Endothelial cell of umbilical vein (primary cell): Measurements from ENCODE around the gene MAPK4. TPM values are rescaled to one million over a fixed set of nuclear protein-coding genes. Genes with fewer than 3 reads are reported as not detected.

Experiments
- BruUV-seq: library from RNA; stranded (reverse); fragments of 400-500 nt; replicated peaks from 2 replicates; lab custom pipeline; 2021; lab: Mats Ljungman, UMichigan
- CTCF ChIA-PET: fragments of 300-600, 350-600 bp; sonication (Branson Sonifier 250); formaldehyde crosslinking; loops from one replicate; lab custom pipeline; 2021; ENCODE audit warnings: antibody characterized with exemption, inconsistent platforms; lab: Charles Lee
- POLR2A ChIA-PET: fragments of 300-600, 350-600 bp; sonication (Branson Sonifier 250); formaldehyde crosslinking; loops from one replicate; lab custom pipeline; 2021; ENCODE audit warnings: antibody characterized with exemption, inconsistent platforms; lab: Charles Lee
- DNase-seq: peaks from one replicate; pipeline ENCODE4 v3.0.0-alpha.2; 2011; ENCODE audit warnings: low read depth, low spot score
- FAIRE-seq: peaks from 2 replicates; lab custom pipeline; 2011; peaks lifted over from hg19 to GRCh38; lab: Jason Lieb, UNC
- H2AFZ ChIP-seq: 2 replicates; pipeline ENCODE4 v1.6.0; 2012; ENCODE audit warnings: low read depth, low read length, control low read depth, inconsistent platforms
- H3K27ac ChIP-seq: 2 replicates; pipeline ENCODE4 v1.5.1; 2011; ENCODE audit warnings: low read depth, mild to moderate bottlenecking, control low read depth, low read length, moderate library complexity; ENCODE audit not compliant: insufficient read depth
- H3K27me3 ChIP-seq, 2 experiments: 2 replicates each; pipeline versions ENCODE4 v1.6.0 to v1.6.1; 2011; ENCODE audit warnings: low read length in 2 of 2, mixed read lengths in 1 of 2; ENCODE audit not compliant: control insufficient read depth in 2 of 2, insufficient read depth in 2 of 2
- H3K36me3 ChIP-seq, 2 experiments: 2 replicates in 1 of 2; 3 replicates in 1 of 2; pipeline ENCODE4 v1.5.1; 2011; ENCODE audit warnings: low read length in 2 of 2, mild to moderate bottlenecking in 1 of 2, moderate library complexity in 1 of 2; ENCODE audit not compliant: control insufficient read depth in 2 of 2, insufficient read depth in 2 of 2; ENCODE audit errors: extremely low read depth in 1 of 2
- H3K4me1 ChIP-seq: 3 replicates; pipeline ENCODE4 v1.5.1; 2011; ENCODE audit warnings: mild to moderate bottlenecking, low read length; ENCODE audit not compliant: control insufficient read depth, insufficient read depth; ENCODE audit errors: extremely low read depth
- H3K4me2 ChIP-seq: 2 replicates; pipeline ENCODE4 v1.6.1; 2011; ENCODE audit warnings: low read length, control low read depth, mixed read lengths; ENCODE audit not compliant: insufficient read depth
- H3K4me3 ChIP-seq, 3 experiments: fragments of 200-600 bp in 1 of 3; sonication (generic), shearing (Covaris generic) in 1 of 3; replicated peaks in 1 of 3; 2 replicates each; pipeline ENCODE4 v1.5.1; 2011 to 2016; ENCODE audit warnings: control low read depth in 3 of 3, low read length in 3 of 3, mild to moderate bottlenecking in 2 of 3, inconsistent platforms in 1 of 3, low read depth in 1 of 3, moderate library complexity in 1 of 3; ENCODE audit not compliant: insufficient read depth in 1 of 3
- H3K79me2 ChIP-seq: 2 replicates; pipeline ENCODE4 v1.6.0; 2012; ENCODE audit warnings: low read length, inconsistent platforms; ENCODE audit not compliant: control insufficient read depth, insufficient read depth
- H3K9ac ChIP-seq: replicated peaks from 2 replicates; pipeline ENCODE3; 2011; ENCODE audit warnings: low read length, control low read depth; ENCODE audit not compliant: insufficient read depth; ENCODE audit errors: extremely low read depth
- H3K9me1 ChIP-seq: replicated peaks from 3 replicates; pipeline ENCODE4 v1.6.0; 2011; ENCODE audit warnings: mild to moderate bottlenecking, low read length; ENCODE audit not compliant: control insufficient read depth, insufficient read depth; ENCODE audit errors: extremely low read depth
- H3K9me3 ChIP-seq: replicated peaks from 2 replicates; pipeline ENCODE4 v1.5.1; 2012; ENCODE audit warnings: low read length, inconsistent platforms; ENCODE audit not compliant: control insufficient read depth, insufficient read depth
- H4K20me1 ChIP-seq: replicated peaks from 2 replicates; pipeline ENCODE3; 2011; ENCODE audit warnings: mild to moderate bottlenecking, low read length; ENCODE audit not compliant: control insufficient read depth, insufficient read depth; ENCODE audit errors: extremely low read depth
- EZH2 ChIP-seq: IDR thresholded peaks from 2 replicates; pipeline ENCODE4 v1.6.1; 2012; ENCODE audit warnings: borderline replicate concordance, low read depth, mild to moderate bottlenecking, moderate library complexity, low read length, inconsistent platforms; ENCODE audit not compliant: severe bottlenecking
- FOS ChIP-seq: IDR thresholded peaks from 2 replicates; pipeline ENCODE4 v1.6.1; 2011; ENCODE audit warnings: mild to moderate bottlenecking, low read length, moderate library complexity, borderline replicate concordance; ENCODE audit not compliant: insufficient read depth
- GATA2 ChIP-seq: IDR thresholded peaks from 2 replicates; pipeline ENCODE4 v1.7.0; 2011; ENCODE audit warnings: low read depth, mild to moderate bottlenecking, moderate library complexity, mixed read lengths, low read length; ENCODE audit not compliant: insufficient read length, insufficient read depth
- JUN ChIP-seq: IDR thresholded peaks from 2 replicates; pipeline ENCODE4 v1.6.1; 2011; ENCODE audit warnings: borderline replicate concordance, low read depth; ENCODE audit not compliant: insufficient read length, insufficient read depth
- MYC ChIP-seq: IDR thresholded peaks from one replicate; pipeline ENCODE4 v1.6.1; 2011; ENCODE audit warnings: mild to moderate bottlenecking, low read depth, low read length
- POLR2A ChIP-seq: IDR thresholded peaks from 2 replicates; pipeline ENCODE4 v1.6.1; 2012; ENCODE audit warnings: low read depth, mild to moderate bottlenecking, control low read depth, low read length
- POLR2AphosphoS5 ChIP-seq: IDR thresholded peaks from 2 replicates; pipeline ENCODE4 v1.6.1; 2012; ENCODE audit warnings: low read depth, mild to moderate bottlenecking, control low read depth, low read length, moderate library complexity; ENCODE audit not compliant: insufficient read depth
- dilution Hi-C: fragments of 300-500 bp; cut with MboI; formaldehyde crosslinking; loops from one replicate; pipeline ENCODE4 v1.15.0; 2019; ENCODE audit warnings: low sequenced_read_pairs; ENCODE audit not compliant: extremely low pct_ligation_motif_present
- intact Hi-C: fragments of 100-400 bp; cut with micrococcal nuclease; formaldehyde crosslinking; loops from one replicate; pipeline ENCODE4 v1.10.0; 2022
- polyA plus RNA-seq, 4 experiments: library from polyadenylated mRNA; depleted of rRNA in 3 of 4; stranded (reverse) in 3 of 4; unstranded in 1 of 4; fragments of >200 nt; gene quantifications; 2 replicates each; pipeline versions ENCODE4 v1.2.1 to v1.2.3, GENCODE V29; 2011 to 2012; ENCODE audit warnings: missing spikeins in 1 of 4
- total RNA-seq: library from RNA; stranded (reverse); gene quantifications from 2 replicates; pipeline ENCODE4 v1.2.3, GENCODE V29; 2021
- TF ChIP-seq, protein P1 (sequence below): IDR thresholded peaks from 2 replicates; pipeline ENCODE4 v1.6.1; 2011; ENCODE audit not compliant: insufficient read depth, insufficient read length
- TF ChIP-seq, protein P2 (sequence below), 2 donors: IDR thresholded peaks; 1 replicate in 1 of 2; 2 replicates in 1 of 2; pipeline ENCODE4 v1.5.1; 2011; ENCODE audit warnings: low read length in 2 of 2, mild to moderate bottlenecking in 2 of 2, moderate library complexity in 2 of 2, control low read depth in 1 of 2, inconsistent platforms in 1 of 2, low read depth in 1 of 2; ENCODE audit not compliant: insufficient read depth in 1 of 2; ENCODE audit errors: extremely low read depth in 1 of 2

The MAPK4 gene
- total and polyA plus RNA-seq, 2 donors (not counting 3 experiments of a cell fraction or from before 2014, with no cell fraction given): not detected

DNA sequence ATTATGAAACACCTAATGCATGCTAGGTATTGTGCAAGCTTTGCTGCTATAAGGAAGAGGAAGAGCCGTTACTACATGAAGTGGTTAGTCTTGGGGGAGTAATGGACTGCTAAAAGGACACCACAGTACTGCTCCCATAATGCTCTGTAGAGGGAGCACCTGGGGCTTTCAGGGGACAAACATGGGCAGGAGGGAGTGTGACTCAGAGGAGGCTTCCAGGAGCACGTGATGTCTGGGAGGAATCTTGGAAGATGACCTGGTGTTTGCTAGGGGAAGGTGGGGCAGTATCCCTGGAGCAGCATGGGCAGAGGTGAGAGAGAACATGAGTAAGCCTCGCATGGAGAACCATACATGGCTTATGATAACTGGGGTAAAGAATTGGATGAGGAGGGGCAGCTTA is 18.8 kb downstream of the MAPK4 start:
- Histone ChIP-seq H3K79me2 (no peaks in the 10 kb centered on the region), H3K4me1 (no peaks in the 10 kb centered on the region), H3K9me3 (no peaks in the 10 kb centered on the region), H3K9ac (no peak overlapping the region), H3K27ac (no peak overlapping the region), H3K36me3 (no peaks in the 10 kb centered on the region), H3K4me2 (no peak overlapping the region), H4K20me1 (no peaks in the 10 kb centered on the region), H3K27me3 (no peaks in the 10 kb centered on the region), H3K4me3 (no peak overlapping the region), H2AFZ (no peak overlapping the region), H3K9me1 (no peaks in the 10 kb centered on the region)
- intact Hi-C loops: no loop called here
- no peak for FAIRE-seq
- POLR2A ChIA-PET: no interaction called here
- CTCF ChIA-PET: no interaction called here
- DNase-seq: no peak
- dilution Hi-C loops: no loop called here
- BruUV-seq: no TSS peak
- TF ChIP-seq JUN (no peak), POLR2AphosphoS5 (no peak), POLR2A (no peak), GATA2 (no peak), MYC (no peak), EZH2 (no peak), FOS (no peak)
- TF ChIP-seq, protein P1, sequence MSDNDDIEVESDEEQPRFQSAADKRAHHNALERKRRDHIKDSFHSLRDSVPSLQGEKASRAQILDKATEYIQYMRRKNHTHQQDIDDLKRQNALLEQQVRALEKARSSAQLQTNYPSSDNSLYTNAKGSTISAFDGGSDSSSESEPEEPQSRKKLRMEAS: no peak
- TF ChIP-seq, protein P2, sequence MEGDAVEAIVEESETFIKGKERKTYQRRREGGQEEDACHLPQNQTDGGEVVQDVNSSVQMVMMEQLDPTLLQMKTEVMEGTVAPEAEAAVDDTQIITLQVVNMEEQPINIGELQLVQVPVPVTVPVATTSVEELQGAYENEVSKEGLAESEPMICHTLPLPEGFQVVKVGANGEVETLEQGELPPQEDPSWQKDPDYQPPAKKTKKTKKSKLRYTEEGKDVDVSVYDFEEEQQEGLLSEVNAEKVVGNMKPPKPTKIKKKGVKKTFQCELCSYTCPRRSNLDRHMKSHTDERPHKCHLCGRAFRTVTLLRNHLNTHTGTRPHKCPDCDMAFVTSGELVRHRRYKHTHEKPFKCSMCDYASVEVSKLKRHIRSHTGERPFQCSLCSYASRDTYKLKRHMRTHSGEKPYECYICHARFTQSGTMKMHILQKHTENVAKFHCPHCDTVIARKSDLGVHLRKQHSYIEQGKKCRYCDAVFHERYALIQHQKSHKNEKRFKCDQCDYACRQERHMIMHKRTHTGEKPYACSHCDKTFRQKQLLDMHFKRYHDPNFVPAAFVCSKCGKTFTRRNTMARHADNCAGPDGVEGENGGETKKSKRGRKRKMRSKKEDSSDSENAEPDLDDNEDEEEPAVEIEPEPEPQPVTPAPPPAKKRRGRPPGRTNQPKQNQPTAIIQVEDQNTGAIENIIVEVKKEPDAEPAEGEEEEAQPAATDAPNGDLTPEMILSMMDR (IDR thresholded peaks at IDR 0.05; ENCODE audit: extremely low read depth in 1 of 2, insufficient read depth in 1 of 2, low read depth in 1 of 2, low read length in 2 of 2): no peak
